Stimulated activated CD8-positive, alpha-beta memory T cell treated with anti-CD3 and anti-CD28 coated beads, Interleukin-12 subunit alpha, Interleukin-12 subunit beta, amount 100 ng/mL, for 24 hours (primary cell): ENCODE data around the gene PNKP.
"Not testable (repeated sequence)": the region's sequence is repeated elsewhere in the genome, so short reads cannot be mapped to it uniquely, and the experiment has no call there.

Experiments
- DNase-seq: peaks from one replicate; pipeline ENCODE4 v3.0.0-alpha.2; 2020; ENCODE audit errors: extremely low read depth

The PNKP gene

GRCh38 chr19:49823472-49823871 is 43.9 kb downstream of the PNKP start:
- no peak for DNase-seq

DNA sequence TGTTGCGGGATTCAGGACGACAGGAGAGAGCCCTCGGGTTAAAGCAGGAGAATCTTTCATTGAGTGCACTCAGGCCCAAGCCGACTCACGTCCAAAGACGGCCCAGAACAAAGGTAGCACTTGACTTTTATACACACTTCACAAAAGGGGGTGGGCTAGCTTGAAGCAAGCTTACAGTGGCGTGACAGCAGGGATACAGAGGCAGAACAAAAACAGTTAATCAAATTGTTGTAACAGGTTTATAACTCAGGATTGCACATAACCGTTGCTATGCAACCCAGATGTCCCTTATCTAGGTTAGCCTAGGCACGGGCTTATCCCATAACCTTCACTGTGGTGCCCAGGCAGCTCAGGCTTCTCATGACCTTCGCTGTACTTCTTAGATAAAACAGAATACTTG is 47.3 kb downstream of the PNKP start:
- DNase-seq, result no peak

GRCh38 chr19:49819452-49820115 is 47.8 kb downstream of the PNKP start:
- not testable (repeated sequence) for DNase-seq

DNA sequence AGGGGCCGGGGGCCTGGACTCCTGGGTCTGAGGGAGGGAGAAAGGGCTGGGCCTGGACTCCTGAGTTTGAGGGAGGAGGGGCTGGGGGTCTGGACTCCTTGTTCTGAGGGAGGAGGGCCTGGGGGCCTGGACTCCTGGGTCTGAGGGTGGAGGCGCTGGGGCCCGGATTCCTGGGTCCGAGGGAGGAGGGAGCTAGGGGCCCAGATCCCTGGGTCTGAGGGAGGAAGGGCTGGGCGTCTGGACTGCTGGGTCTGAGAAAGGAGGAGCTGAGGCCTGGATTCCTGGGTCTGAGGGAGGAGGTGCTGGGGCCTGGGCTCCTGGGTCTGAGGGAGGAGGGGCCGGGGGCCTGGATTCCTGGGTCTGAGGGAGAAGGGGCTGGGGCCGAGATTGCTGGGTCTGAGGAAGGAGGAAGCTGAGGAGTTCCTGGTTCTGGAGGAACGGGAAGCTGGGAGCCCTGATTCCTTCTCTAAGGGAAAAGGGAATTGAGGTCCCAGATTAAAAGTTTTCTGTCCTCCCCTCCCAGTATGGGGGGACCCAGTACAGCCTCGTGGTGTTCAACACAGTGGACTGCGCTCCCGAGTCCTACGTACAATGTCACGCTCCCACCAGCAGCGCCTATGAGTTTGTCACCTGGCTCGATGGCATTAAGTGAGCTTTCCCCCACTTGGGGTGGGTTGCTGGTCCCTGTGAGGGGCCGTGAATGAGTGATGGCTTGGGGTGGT is 48.6 kb downstream of the PNKP start:
- DNase-seq, result no peak

GRCh38 chr19:49817964-49818648 is 49.3 kb downstream of the PNKP start, which contains the start of gene MED25:
Gene MED25 (plus strand): TSS chr19:49818289. CDS start chr19:49818342, 53 bp downstream.
- DNase-seq, result peak; percentile 69

- no peak for DNase-seq
These were observed 50.8 kb downstream of the PNKP start for GRCh38 chr19:49816590-49816989.

- DNase-seq, result no peak
These were observed 53.4 kb downstream of the PNKP start for GRCh38 chr19:49814010-49814409.

DNA sequence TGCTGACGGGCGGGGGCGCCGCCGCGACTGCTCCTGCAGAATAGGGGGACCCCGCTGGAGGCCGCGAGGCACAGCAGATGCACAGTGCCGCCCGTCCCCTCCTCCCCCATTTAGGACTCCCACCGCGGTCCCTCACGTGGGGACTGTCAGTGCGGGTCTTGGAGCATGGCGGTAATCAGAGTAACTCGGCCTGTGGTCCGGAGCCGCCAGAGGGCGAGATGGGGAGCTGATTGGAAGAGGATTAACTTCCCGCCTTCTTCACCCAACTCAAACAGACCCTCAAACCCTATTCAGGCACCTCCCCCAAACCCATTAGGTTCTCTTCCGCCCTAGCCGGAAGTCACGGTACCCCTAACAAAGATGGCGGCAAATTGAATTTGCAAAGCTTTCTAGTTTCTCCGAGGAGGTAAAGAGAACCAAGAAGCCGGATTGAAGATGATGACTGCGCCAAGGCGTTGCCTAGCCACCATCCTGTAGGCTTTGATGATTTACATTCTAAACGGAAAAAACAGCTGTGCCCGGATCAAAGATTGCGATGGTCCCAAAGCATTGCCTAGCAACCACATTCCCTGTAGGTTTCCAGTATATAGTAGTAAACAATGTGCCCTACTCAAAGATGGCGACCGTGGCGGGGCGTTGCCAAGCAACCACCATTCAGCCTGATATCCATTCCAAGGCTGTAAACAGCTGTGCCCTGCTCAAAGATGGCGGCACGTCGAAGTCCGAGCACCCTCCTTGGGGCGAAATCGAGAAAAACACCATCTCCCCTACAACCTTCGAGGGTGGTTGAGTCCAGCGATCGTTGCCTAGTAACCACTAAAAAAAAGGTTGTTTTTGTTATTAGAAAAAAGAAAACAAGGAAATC is 54.1 kb downstream of the PNKP start, which contains the start of gene FUZ:
Gene FUZ (minus strand): TSS at position 296 of the 865 bp plus-strand sequence. CDS start 186 bp downstream, at position 110.
- peak; percentile 80 for DNase-seq

DNA sequence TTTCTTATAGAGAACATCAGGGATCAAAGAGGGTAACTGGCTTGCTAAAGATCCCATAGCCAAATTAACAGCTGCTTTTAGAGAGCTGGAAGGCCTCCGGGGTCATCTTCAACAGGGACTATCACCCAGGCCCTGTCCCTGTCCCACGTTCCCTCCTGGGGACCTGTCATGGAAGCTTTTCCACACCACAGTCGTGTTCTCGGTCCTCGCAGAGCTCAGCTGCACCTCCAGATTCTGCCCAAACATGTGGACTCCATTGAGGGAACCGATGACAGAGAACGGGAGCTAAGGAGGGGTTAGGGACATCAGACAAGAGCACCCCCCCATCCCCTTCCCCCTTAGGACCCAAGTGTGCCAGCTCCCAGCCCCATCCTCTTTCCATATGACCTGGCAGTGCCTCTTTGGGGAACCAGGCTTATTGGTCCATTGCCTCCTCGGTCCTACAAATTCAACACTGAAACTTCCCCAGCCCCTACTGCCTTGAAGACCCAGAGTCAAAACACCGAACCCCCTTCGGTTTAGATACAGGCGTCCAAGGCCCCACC is 54.9 kb downstream of the PNKP start:
- DNase-seq, result no peak

- DNase-seq, result no peak
These were observed 56.0 kb downstream of the PNKP start for GRCh38 chr19:49811328-49811727.
